IPS-15b (cell line): Measurements from ENCODE around the gene DGKZ.

Experiments
- H3K27me3 ChIP-seq: one replicate; pipeline ENCODE4 v1.6.1; 2013; ENCODE audit warnings: low read length; ENCODE audit not compliant: control insufficient read depth, insufficient read depth
- H3K36me3 ChIP-seq: one replicate; pipeline ENCODE4 v1.6.1; 2013; ENCODE audit warnings: low read length; ENCODE audit not compliant: control insufficient read depth, insufficient read depth
- H3K4me1 ChIP-seq: one replicate; pipeline ENCODE4 v1.6.1; 2013; ENCODE audit warnings: mild to moderate bottlenecking, low read length; ENCODE audit not compliant: control insufficient read depth, insufficient read depth
- H3K4me3 ChIP-seq: one replicate; pipeline ENCODE4 v1.5.1; 2013; ENCODE audit warnings: low read depth, low read length
- H3K9ac ChIP-seq: one replicate; pipeline ENCODE4 v1.6.1; 2013; ENCODE audit warnings: low read depth, mild to moderate bottlenecking, low read length
- H3K9me3 ChIP-seq: one replicate; pipeline ENCODE4 v1.6.1; 2013; ENCODE audit warnings: mild to moderate bottlenecking, low read length; ENCODE audit not compliant: control insufficient read depth, insufficient read depth

The DGKZ gene

GRCh38 chr11:46381048-46381818, 34.0 kb downstream of the DGKZ start, which contains the start of gene MDK:
Gene MDK, plus strand, starts transcription at chr11:46381669. Its CDS starts 389 bp downstream, at chr11:46382058.
- Histone ChIP-seq H3K9me3 (no peaks in the 10 kb centered on the region), H3K36me3 (peaks cover 25% of the 10 kb centered on the region), H3K4me3 (peak within 1 kb of the TSS; percentile 80), H3K9ac (peak within 1 kb of the TSS; percentile 91), H3K4me1 (peaks cover 9% of the 10 kb centered on the region), H3K27me3 (peaks cover 2% of the 10 kb centered on the region)

GRCh38 chr11:46381819-46382645, 34.8 kb downstream of the DGKZ start:
- Histone ChIP-seq H3K4me1 (peaks cover 9% of the 10 kb centered on the region), H3K36me3 (peaks cover 20% of the 10 kb centered on the region), H3K9me3 (no peaks in the 10 kb centered on the region), H3K4me3 (peak overlapping the region; percentile 80), H3K27me3 (peaks cover 9% of the 10 kb centered on the region), H3K9ac (peak overlapping the region; percentile 91)

GRCh38 chr11:46382646-46383403, 35.6 kb downstream of the DGKZ start:
- Histone ChIP-seq H3K36me3 (peaks cover 17% of the 10 kb centered on the region), H3K27me3 (peaks cover 17% of the 10 kb centered on the region), H3K4me1 (peaks cover 9% of the 10 kb centered on the region), H3K9ac (no peak overlapping the region), H3K4me3 (peak overlapping the region; percentile 80), H3K9me3 (no peaks in the 10 kb centered on the region)

DNA sequence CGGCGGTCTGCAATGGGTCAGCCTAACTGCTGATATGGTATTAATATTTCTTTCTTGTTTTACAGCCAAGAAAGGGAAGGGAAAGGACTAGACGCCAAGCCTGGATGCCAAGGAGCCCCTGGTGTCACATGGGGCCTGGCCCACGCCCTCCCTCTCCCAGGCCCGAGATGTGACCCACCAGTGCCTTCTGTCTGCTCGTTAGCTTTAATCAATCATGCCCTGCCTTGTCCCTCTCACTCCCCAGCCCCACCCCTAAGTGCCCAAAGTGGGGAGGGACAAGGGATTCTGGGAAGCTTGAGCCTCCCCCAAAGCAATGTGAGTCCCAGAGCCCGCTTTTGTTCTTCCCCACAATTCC, 36.1 kb downstream of the DGKZ start:
- Histone ChIP-seq H3K4me3 (peak overlapping the region; percentile 80), H3K4me1 (peaks cover 13% of the 10 kb centered on the region)

DNA sequence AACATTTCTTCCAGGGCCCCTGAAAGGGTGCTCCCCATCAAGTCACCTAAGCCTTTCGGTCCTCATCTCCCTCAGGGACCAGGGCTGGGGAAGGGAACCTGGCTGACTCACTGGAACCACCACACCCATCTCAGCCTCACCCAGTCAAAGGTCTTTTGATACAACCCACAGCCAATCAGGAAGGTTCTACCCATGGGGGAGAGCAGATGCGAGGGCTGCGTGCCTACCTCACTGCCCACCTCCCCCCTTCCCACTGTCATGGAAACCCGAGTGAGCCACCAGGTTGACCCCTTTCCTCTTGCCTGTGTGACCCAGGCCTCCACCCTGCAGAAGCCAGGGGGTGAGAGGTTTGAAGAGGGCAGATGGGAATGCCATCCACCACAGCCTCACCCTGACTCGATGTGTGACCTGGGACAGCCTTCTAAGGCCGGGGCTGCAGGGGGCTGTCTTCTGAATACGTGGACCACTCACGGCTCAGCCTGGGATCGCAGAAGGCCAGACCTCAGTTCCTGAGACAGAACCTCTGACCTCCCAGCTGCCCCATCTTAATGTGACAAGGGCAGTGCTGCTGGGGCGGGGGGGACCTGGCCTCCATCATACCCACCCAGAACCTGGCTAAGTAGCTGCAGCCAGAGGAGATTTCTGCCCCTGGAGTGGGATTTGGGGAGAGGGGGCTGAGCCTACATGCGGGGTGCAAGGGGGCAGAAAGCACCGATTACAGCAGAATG, 36.9 kb downstream of the DGKZ start:
- Histone ChIP-seq H3K36me3 (peaks cover 8% of the 10 kb centered on the region), H3K4me1 (peaks cover 17% of the 10 kb centered on the region), H3K9ac (no peak overlapping the region), H3K9me3 (no peaks in the 10 kb centered on the region), H3K27me3 (peaks cover 30% of the 10 kb centered on the region), H3K4me3 (no peak overlapping the region)

More for the DNA sequence above, 36.1 kb downstream of the DGKZ start:
- Histone ChIP-seq H3K36me3 (peaks cover 12% of the 10 kb centered on the region), H3K27me3 (peaks cover 22% of the 10 kb centered on the region), H3K9ac (no peak overlapping the region), H3K9me3 (no peaks in the 10 kb centered on the region)

- Histone ChIP-seq H3K36me3 (peaks cover 8% of the 10 kb centered on the region), H3K27me3 (peaks cover 40% of the 10 kb centered on the region)
Observed at GRCh38 chr11:46385169-46386004, 38.1 kb downstream of the DGKZ start.

DNA sequence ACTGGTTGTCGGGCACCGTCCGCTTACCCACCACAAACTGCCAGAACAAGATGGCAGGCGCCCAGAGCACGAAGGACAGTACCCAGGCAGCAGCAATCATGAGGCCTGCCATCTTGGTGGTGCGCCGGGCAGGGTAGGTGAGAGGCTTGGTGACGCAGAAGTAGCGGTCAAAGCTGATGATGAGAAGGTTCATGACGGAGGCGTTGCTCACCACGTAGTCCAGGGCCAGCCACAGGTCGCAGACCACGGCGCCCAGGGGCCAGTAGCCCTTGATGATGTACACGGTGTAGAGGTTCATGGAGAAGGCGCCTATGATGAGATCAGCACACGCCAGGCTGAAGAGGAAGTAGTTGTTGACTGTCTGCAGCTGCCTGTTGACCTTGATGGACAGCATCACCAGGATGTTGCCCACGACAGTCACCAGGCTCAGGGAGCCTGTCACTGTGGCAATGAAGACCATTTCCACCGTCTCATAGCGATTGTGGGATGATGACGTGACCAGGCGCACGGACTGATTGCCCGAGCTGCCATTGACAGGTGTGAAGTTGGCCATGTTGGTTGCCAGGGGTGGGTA, 38.8 kb downstream of the DGKZ start:
- H3K9ac ChIP-seq: no peak overlapping the region
- peaks cover 46% of the 10 kb centered on the region for H3K27me3 ChIP-seq
- no peaks in the 10 kb centered on the region for H3K9me3 ChIP-seq
- H3K36me3 ChIP-seq: peaks cover 8% of the 10 kb centered on the region
- H3K4me3 ChIP-seq: no peak overlapping the region
- H3K4me1 ChIP-seq: peaks cover 21% of the 10 kb centered on the region

More at GRCh38 chr11:46385169-46386004, 38.1 kb downstream of the DGKZ start:
- Histone ChIP-seq H3K4me1 (peaks cover 21% of the 10 kb centered on the region), H3K4me3 (no peak overlapping the region), H3K9me3 (no peaks in the 10 kb centered on the region), H3K9ac (no peak overlapping the region)

GRCh38 chr11:46386674-46387073, 39.4 kb downstream of the DGKZ start:
- peaks cover 21% of the 10 kb centered on the region for H3K4me1 ChIP-seq
- H3K27me3 ChIP-seq: peaks cover 47% of the 10 kb centered on the region
- peaks cover 8% of the 10 kb centered on the region for H3K36me3 ChIP-seq
- no peak overlapping the region for H3K4me3 ChIP-seq
- no peaks in the 10 kb centered on the region for H3K9me3 ChIP-seq
- H3K9ac ChIP-seq: no peak overlapping the region

GRCh38 chr11:46387456-46387855, 40.2 kb downstream of the DGKZ start:
- Histone ChIP-seq H3K9ac (no peak overlapping the region), H3K36me3 (peaks cover 8% of the 10 kb centered on the region), H3K27me3 (peaks cover 47% of the 10 kb centered on the region), H3K4me3 (no peak overlapping the region), H3K9me3 (no peaks in the 10 kb centered on the region), H3K4me1 (peaks cover 21% of the 10 kb centered on the region)

DNA sequence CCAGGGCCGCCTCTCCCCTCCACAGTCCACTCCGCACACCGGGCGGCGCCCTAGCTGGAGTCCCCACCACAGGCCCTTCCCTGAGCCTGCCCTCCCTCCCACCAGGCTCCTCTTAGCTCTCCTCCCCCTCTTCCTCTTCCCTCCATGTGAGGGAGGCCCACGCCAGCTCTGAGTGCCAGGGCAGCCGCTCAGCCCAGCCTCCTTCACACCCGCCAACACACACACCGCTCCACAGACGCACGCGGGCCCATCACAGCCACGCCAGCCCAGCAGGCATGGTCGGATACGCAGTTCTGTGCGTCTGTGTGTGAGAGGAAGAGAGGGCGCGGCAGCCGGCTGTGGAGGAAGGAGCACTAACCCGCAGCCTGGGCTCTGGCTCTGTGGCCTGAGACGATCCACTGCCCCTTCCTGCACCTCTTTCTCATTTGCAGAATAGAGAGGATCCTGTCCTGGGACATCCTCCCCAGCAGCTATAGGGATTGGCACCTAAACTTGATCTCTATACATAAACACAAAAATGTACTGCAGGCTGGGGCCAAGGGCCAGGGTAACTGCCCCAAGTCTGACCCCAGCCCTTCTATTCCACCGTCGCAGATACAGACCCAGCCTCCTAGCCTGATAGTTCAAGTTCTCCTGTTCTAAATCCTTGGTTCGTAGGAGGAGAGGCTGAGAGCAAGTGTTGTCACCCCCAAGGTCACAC, 40.8 kb downstream of the DGKZ start:
- Histone ChIP-seq H3K9ac (no peak overlapping the region), H3K4me3 (peak overlapping the region; percentile 18), H3K36me3 (peaks cover 6% of the 10 kb centered on the region), H3K9me3 (no peaks in the 10 kb centered on the region), H3K4me1 (peaks cover 17% of the 10 kb centered on the region), H3K27me3 (peaks cover 48% of the 10 kb centered on the region)
